ENCODE data around the gene BMP4. TPM values are rescaled to one million over a fixed set of nuclear protein-coding genes. Genes with fewer than 3 reads are reported as not detected.

The BMP4 gene
- total and polyA plus RNA-seq, 2 of the 13 experiments (the other 11 are each of a cell fraction or from before 2014, with no cell fraction given) = 56.4 to 169 TPM

- TF ChIP-seq HIC2 (CRISPR knock-in tag; IDR thresholded peaks at IDR 0.05; ENCODE audit: low read depth) = no peak
- TF ChIP-seq ZNF143 (CRISPR knock-in tag; IDR thresholded peaks at IDR 0.05) = no peak
- no peak for TF ChIP-seq SIX4 (CRISPR knock-in tag; IDR thresholded peaks at IDR 0.05)
- TF ChIP-seq ZNF503 (CRISPR knock-in tag; IDR thresholded peaks at IDR 0.05) = no peak
- no peak for TF ChIP-seq FOXA1 (IDR thresholded peaks at IDR 0.05)
- no peak for TF ChIP-seq FOXA1 (CRISPR knock-in tag; IDR thresholded peaks at IDR 0.05)
- TF ChIP-seq U2AF2 (IDR thresholded peaks at IDR 0.05; ENCODE audit: low read depth, low read length) = no peak
- TF ChIP-seq NFKBIZ (CRISPR knock-in tag; IDR thresholded peaks at IDR 0.05) = 0 out of 2 replicates have a peak, but pooled peaks have one; percentile 39
- no peak for TF ChIP-seq MEIS1 (CRISPR knock-in tag; IDR thresholded peaks at IDR 0.05; ENCODE audit: borderline replicate concordance)
- no peak for TF ChIP-seq ZFP36L1 (CRISPR knock-in tag; IDR thresholded peaks at IDR 0.05)
- TF ChIP-seq ZNF225 (CRISPR knock-in tag; IDR thresholded peaks at IDR 0.05) = no peak
- TF ChIP-seq FOSL2 (CRISPR knock-in tag; IDR thresholded peaks at IDR 0.05) = no peak
- TF ChIP-seq ARID3A (IDR thresholded peaks at IDR 0.05; ENCODE audit: low read depth, low read length) = peak; percentile 41; the same call in 1 of the 2 replicates
- no peak for TF ChIP-seq THYN1 (CRISPR knock-in tag; IDR thresholded peaks at IDR 0.05; ENCODE audit: borderline replicate concordance, low read depth)
- no peak for TF ChIP-seq SMAD3 (CRISPR knock-in tag; IDR thresholded peaks at IDR 0.05)
- no peak for TF ChIP-seq ZNF251 (CRISPR knock-in tag; IDR thresholded peaks at IDR 0.05)
- peak; percentile 81 for TF ChIP-seq BCL6 (CRISPR knock-in tag; IDR thresholded peaks at IDR 0.05)
- no peak for TF ChIP-seq CREM (IDR thresholded peaks at IDR 0.05)
- TF ChIP-seq CREM (CRISPR knock-in tag; IDR thresholded peaks at IDR 0.05) = no peak
- no peak for TF ChIP-seq ZNF746 (CRISPR knock-in tag; IDR thresholded peaks at IDR 0.05)
Observed at GRCh38 chr14:53947452-53948204, 9.0 kb downstream of the BMP4 start (continued).

Data from HepG2 (cell line).